ENCODE results near the gene LMBRD2.

DNA sequence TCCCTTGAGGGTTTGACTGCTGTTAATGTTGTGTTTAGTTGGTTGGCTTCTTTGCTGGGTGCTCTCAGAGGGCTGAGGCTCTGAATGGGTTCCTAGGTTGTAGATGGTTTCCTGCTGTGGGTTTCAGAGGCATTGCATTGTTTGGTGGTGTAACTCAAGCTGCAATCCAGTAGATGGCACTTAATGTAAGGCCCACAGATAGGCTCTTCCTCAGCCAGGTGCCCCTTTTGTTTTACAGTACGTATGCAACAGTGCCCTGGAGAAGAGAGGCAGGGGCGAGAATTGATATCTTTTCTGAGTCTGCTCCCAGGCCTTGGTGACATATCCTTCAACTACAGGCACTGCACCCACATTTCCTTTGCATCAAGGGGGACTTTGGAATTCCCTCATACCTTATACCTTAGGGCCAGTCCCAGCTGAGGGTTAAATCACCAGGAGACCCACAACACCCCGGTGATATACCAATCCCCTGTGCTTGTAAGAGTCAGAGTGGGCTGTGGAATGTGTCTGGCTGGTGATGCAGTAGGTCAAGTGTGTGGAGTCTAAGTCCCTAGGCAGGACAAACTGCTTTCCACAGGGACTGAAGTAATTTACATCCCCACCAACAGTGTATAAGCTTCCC, 78.0 kb downstream of the LMBRD2 start:
- no peak for TF ChIP-seq POLR2AphosphoS5 (IDR thresholded peaks at IDR 0.05; ENCODE audit: low read depth, low read length)
- TF ChIP-seq FOXP2 (optimal IDR thresholded peaks at IDR 0.05; ENCODE audit: borderline replicate concordance, extremely low read depth, extremely low read length, insufficient read depth): no peak
- no peak for TF ChIP-seq TAF1 (IDR thresholded peaks at IDR 0.05; ENCODE audit: borderline replicate concordance, insufficient read depth, low read length)
- TF ChIP-seq, protein P1, sequence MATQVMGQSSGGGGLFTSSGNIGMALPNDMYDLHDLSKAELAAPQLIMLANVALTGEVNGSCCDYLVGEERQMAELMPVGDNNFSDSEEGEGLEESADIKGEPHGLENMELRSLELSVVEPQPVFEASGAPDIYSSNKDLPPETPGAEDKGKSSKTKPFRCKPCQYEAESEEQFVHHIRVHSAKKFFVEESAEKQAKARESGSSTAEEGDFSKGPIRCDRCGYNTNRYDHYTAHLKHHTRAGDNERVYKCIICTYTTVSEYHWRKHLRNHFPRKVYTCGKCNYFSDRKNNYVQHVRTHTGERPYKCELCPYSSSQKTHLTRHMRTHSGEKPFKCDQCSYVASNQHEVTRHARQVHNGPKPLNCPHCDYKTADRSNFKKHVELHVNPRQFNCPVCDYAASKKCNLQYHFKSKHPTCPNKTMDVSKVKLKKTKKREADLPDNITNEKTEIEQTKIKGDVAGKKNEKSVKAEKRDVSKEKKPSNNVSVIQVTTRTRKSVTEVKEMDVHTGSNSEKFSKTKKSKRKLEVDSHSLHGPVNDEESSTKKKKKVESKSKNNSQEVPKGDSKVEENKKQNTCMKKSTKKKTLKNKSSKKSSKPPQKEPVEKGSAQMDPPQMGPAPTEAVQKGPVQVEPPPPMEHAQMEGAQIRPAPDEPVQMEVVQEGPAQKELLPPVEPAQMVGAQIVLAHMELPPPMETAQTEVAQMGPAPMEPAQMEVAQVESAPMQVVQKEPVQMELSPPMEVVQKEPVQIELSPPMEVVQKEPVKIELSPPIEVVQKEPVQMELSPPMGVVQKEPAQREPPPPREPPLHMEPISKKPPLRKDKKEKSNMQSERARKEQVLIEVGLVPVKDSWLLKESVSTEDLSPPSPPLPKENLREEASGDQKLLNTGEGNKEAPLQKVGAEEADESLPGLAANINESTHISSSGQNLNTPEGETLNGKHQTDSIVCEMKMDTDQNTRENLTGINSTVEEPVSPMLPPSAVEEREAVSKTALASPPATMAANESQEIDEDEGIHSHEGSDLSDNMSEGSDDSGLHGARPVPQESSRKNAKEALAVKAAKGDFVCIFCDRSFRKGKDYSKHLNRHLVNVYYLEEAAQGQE (IDR thresholded peaks at IDR 0.05; ENCODE audit: insufficient read depth in 1 of 2, low read depth in 2 of 2, low read length in 2 of 2): no peak
- TF ChIP-seq SIN3A (IDR thresholded peaks at IDR 0.05; ENCODE audit: borderline replicate concordance, insufficient read depth, low read length): no peak

All from PFSK-1 (cell line).